Mucosa of descending colon (tissue), 3 donors: ENCODE results near the gene MUC12. TPM values are rescaled to one million over a fixed set of nuclear protein-coding genes. Genes with fewer than 3 reads are reported as not detected.
A peak's percentile ranks its signal among the peaks of the same experiment; 100 is the strongest.
"Not testable (repeated sequence)": the region's sequence is repeated elsewhere in the genome, so short reads cannot be mapped to it uniquely, and the experiment has no call there.

ENCODE experiments used
- ATAC-seq: fragments of 200-7000 bp; cut with Tn5 transposase; one replicate; pipeline ENCODE4 v1.9.1; 2020; ENCODE audit warnings: mild to moderate bottlenecking, moderate library complexity
- DNase-seq, 3 donors: peaks; one replicate each; pipeline ENCODE4 v3.0.0-alpha.2; 2020
- H3K36me3 ChIP-seq: fragments of 200-600 bp; one replicate; pipeline ENCODE4 v1.8.0; 2021; ENCODE audit warnings: low read depth, mild to moderate bottlenecking
- H3K4me1 ChIP-seq: fragments of 200-600 bp; one replicate; pipeline ENCODE4 v1.8.0; 2021; ENCODE audit warnings: low read depth, mild to moderate bottlenecking
- H3K4me3 ChIP-seq: fragments of 200-600 bp; one replicate; pipeline ENCODE4 v1.8.0; 2021; ENCODE audit warnings: mild to moderate bottlenecking
- H3K9me3 ChIP-seq: fragments of 200-600 bp; one replicate; pipeline ENCODE4 v1.8.0; 2021; ENCODE audit warnings: mild to moderate bottlenecking
- intact Hi-C, 2 donors: fragments of 100-400 bp; cut with DNase I in 1 of 2; cut with micrococcal nuclease in 1 of 2; formaldehyde crosslinking; loops; one replicate each; pipeline versions ENCODE4 v1.11.0 to v1.11.1; 2022; cut with DNase I, micrococcal nuclease
- long read RNA-seq, 2 donors: library from polyadenylated mRNA; unstranded; transcript quantifications; one replicate each; pipeline ENCODE4 v2.0.0, GENCODE V29; 2019 to 2021
- total RNA-seq, 3 donors: library from RNA; stranded (reverse); fragmentation: NEBNext Ultra II Directional in 2 of 3; extraction: Animal tissue kit (Norgen Biotek cat#: 25700) in 2 of 3; gene quantifications; one replicate each; pipeline versions ENCODE4 v1.2.1 to v1.2.4, GENCODE V29; 2021 to 2023
- TF ChIP-seq, protein P1 (sequence below): fragments of 200-600 bp; IDR thresholded peaks from one replicate; pipeline ENCODE4 v1.8.0; 2022; ENCODE audit warnings: antibody characterized with exemption, mild to moderate bottlenecking
- donor health status: DM: no; HTN: no; CAD: no; lungs with moderate emphysema.
- donor health status: DM: no; HTN: no; CAD: no.
- donor health status: DM: no; HTN: yes; CAD: no.

Gene MUC12, protein sequence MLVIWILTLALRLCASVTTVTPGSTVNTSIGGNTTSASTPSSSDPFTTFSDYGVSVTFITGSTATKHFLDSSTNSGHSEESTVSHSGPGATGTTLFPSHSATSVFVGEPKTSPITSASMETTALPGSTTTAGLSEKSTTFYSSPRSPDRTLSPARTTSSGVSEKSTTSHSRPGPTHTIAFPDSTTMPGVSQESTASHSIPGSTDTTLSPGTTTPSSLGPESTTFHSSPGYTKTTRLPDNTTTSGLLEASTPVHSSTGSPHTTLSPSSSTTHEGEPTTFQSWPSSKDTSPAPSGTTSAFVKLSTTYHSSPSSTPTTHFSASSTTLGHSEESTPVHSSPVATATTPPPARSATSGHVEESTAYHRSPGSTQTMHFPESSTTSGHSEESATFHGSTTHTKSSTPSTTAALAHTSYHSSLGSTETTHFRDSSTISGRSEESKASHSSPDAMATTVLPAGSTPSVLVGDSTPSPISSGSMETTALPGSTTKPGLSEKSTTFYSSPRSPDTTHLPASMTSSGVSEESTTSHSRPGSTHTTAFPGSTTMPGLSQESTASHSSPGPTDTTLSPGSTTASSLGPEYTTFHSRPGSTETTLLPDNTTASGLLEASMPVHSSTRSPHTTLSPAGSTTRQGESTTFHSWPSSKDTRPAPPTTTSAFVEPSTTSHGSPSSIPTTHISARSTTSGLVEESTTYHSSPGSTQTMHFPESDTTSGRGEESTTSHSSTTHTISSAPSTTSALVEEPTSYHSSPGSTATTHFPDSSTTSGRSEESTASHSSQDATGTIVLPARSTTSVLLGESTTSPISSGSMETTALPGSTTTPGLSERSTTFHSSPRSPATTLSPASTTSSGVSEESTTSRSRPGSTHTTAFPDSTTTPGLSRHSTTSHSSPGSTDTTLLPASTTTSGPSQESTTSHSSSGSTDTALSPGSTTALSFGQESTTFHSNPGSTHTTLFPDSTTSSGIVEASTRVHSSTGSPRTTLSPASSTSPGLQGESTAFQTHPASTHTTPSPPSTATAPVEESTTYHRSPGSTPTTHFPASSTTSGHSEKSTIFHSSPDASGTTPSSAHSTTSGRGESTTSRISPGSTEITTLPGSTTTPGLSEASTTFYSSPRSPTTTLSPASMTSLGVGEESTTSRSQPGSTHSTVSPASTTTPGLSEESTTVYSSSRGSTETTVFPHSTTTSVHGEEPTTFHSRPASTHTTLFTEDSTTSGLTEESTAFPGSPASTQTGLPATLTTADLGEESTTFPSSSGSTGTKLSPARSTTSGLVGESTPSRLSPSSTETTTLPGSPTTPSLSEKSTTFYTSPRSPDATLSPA (N-terminal part only)
- 100 to 1,000 TPM; 357 to 848 (median 814) TPM for total RNA-seq
- long read RNA-seq, donor 1, partial matches to known transcripts = 42 of 73 reads
- long read RNA-seq, donor 1, other reads (novel, unspliced or antisense) = 29 of 73 reads
- long read RNA-seq, donor 2, partial matches to known transcripts = 28 of 47 reads
- long read RNA-seq, donor 2, other reads (novel, unspliced or antisense) = 19 of 47 reads

DNA sequence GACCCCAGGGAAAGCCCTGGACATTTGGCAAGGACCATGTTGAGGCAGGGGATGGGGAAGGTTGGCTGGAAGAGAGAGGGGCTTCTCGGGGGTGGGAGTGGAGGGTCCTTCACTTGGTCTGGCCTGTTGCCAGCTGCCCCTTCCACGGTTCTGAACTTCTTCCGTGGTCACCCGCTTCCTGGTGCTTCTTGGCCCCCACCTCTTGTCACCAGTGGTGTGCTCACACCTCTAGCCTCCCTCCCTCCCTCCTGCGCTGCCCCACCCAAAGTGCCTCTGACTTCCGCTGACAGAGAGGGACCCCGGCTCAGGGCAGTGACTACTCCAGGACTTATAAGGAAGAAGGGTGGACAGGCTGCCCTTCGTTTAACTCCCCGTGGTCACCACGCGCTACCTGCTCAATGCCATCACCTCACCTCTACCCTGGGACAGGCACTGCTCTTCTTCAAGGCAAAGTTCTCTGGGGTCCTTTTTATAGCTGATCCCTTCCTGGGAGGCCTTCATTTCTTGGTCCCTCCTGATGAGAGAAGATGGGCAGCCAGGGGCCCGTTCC, at the start of gene MUC12:
Gene MUC12 (plus strand): TSS at position 500 of the 550 bp plus-strand sequence. CDS start 58 bp downstream, outside the sequence.
- TF ChIP-seq, protein P1, sequence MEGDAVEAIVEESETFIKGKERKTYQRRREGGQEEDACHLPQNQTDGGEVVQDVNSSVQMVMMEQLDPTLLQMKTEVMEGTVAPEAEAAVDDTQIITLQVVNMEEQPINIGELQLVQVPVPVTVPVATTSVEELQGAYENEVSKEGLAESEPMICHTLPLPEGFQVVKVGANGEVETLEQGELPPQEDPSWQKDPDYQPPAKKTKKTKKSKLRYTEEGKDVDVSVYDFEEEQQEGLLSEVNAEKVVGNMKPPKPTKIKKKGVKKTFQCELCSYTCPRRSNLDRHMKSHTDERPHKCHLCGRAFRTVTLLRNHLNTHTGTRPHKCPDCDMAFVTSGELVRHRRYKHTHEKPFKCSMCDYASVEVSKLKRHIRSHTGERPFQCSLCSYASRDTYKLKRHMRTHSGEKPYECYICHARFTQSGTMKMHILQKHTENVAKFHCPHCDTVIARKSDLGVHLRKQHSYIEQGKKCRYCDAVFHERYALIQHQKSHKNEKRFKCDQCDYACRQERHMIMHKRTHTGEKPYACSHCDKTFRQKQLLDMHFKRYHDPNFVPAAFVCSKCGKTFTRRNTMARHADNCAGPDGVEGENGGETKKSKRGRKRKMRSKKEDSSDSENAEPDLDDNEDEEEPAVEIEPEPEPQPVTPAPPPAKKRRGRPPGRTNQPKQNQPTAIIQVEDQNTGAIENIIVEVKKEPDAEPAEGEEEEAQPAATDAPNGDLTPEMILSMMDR = no peak
- no peaks in the 10 kb centered on the region for H3K9me3 ChIP-seq
- DNase-seq (peak in 1 of 3 donors; percentile 63), ATAC-seq (peak; percentile 28)
- peak within 1 kb of the TSS; percentile 22 for H3K4me3 ChIP-seq
- H3K36me3 ChIP-seq = no peaks in the 10 kb centered on the region
- intact Hi-C loops = loop anchor here in 1 of 2 donors (5.0 kb wide), 1 partner anchor 72 kb away; the partner anchor contains the start of gene ACHE
- peaks cover 11% of the 10 kb centered on the region for H3K4me1 ChIP-seq

DNA sequence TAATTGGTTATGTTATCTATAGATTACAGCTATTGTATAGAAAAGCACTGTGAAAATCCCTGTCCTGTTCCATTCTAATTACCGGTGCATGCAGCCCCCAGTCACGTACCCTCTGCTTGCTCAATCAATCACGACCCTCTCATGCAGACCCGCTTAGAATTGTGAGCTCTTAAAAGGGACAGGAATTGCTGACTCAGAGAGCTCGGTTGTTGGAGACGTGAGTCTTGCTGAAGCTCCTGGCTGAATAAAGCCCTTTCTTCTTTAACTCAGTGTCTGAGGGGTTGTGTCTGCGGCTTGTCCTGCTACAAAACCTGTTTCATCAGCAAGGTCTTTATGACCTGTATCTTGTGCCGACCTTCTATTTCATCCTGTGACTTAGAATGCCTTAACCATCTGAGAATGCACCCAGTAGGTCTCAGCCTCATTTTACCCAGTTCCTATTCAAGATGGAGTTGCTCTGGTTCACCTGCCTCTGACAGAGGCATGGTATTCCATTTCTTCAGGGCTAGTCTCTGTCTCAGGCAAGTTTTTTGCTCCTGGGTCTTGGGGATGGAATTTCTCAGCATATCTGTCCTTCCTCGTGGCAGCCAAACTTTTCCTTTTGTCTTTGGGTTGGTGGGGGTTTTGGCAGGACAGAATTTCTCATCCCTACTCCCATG, 49.5 kb upstream of the MUC12 start:
- ATAC-seq, H3K4me1 ChIP-seq, intact Hi-C loops, H3K36me3 ChIP-seq, H3K9me3 ChIP-seq, DNase-seq, H3K4me3 ChIP-seq: not testable (repeated sequence)

DNA sequence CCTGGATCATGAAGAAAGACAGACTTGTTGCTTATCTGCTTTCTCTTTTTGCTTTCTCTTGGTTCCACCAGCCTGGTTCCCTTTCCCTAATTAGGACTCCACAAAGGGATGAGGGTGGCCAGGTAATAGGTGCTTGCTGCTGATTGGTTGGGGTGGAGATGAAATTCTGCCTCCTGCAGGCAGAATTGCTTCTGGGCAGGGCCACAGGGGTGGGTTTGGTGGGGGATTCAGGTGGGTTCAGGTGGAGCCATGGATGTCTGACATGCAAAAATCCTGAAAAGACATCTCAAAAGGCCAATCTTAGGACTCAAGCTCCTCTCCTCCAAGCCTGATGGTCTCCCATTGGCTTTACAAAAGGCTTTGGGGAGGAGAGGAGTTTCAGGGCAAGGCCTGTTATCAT, 48.3 kb upstream of the MUC12 start:
- Histone ChIP-seq H3K4me3 (no peak overlapping the region), H3K4me1 (peaks cover 5% of the 10 kb centered on the region), H3K9me3 (no peaks in the 10 kb centered on the region), H3K36me3 (no peaks in the 10 kb centered on the region)
- DNase-seq (no peak), ATAC-seq (no peak)
- TF ChIP-seq, protein P1 = no peak
- intact Hi-C loops = no loop called here

DNA sequence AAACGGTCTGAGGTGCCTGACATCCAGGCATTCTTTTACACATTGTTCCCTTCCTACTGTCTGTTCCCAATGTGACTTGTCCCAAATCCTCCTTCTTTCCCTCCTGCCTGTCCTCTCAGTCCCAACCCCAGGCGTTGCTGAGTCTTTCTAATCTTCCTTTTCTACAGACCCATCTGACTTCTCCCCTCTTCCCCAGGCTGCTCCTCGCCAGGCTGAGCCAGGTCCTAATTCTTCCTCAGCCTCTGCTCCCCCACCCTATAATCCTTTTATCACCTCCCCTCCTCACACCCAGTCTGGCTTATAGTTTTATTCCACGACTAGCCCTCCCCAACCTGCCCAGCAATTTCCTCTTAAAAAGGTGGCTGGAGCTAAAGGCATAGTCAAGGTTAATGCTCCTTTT, 45.7 kb upstream of the MUC12 start:
- H3K4me3 ChIP-seq, DNase-seq, intact Hi-C loops, H3K36me3 ChIP-seq, ATAC-seq, H3K4me1 ChIP-seq, H3K9me3 ChIP-seq: not testable (repeated sequence)

DNA sequence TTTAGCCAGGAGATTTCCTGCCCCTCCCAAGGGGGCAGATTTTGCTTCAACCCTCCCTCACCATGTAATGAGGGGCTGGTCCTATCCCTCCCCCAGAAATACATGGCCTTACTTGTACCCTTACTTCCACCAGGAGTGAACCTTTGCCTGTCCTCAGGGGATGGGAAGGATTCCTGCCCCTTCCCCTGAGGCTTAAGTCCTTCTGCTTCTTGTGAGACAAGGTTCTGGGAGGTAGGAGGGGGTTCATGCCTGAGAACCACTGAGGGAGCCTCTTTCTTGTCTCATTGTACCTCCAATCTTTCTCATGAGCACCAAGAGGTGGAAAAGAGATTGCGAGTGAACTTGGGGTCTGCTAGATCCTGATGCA, 39.6 kb upstream of the MUC12 start:
- ATAC-seq = no peak
- TF ChIP-seq, protein P1 = no peak
- Histone ChIP-seq H3K4me3 (no peak overlapping the region), H3K9me3 (no peaks in the 10 kb centered on the region), H3K36me3 (no peaks in the 10 kb centered on the region), H3K4me1 (no peaks in the 10 kb centered on the region)
- intact Hi-C loops = no loop called here
- DNase-seq = no peak
